HepG2 (cell line): ENCODE results near the gene TACC2. TPM values are rescaled to one million over a fixed set of nuclear protein-coding genes. Genes with fewer than 3 reads are reported as not detected.

Experiments
- GABPA ChIP-seq, 2 experiments: IDR thresholded peaks; 2 replicates each; pipeline ENCODE4 v1.6.1; 2011 to 2016; ENCODE audit warnings: low read depth in 2 of 2, low read length in 1 of 2, missing biosample characterization in 1 of 2, missing genetic modification characterization in 1 of 2
- GMEB1 ChIP-seq: sonication (generic); formaldehyde crosslinking; IDR thresholded peaks from 2 replicates; pipeline ENCODE4 v1.5.1; 2020; ENCODE audit warnings: missing genetic modification reagents, mild to moderate bottlenecking, borderline replicate concordance
- HMG20B ChIP-seq: conservative IDR thresholded peaks from 2 replicates; pipeline ENCODE4 v1.6.1; 2016; ENCODE audit warnings: missing genetic modification reagents, missing compliant biosample characterization
- IRX3 ChIP-seq: sonication (generic); formaldehyde crosslinking; IDR thresholded peaks from 2 replicates; pipeline ENCODE4 v1.8.1; 2023; ENCODE audit warnings: mild to moderate bottlenecking, low read depth, missing genetic modification reagents, borderline replicate concordance
- KMT2A ChIP-seq: sonication (generic); formaldehyde crosslinking; IDR thresholded peaks from 2 replicates; pipeline ENCODE4 v1.4.0; 2020; ENCODE audit warnings: missing genetic modification reagents
- MED13 ChIP-seq: sonication (generic); formaldehyde crosslinking; IDR thresholded peaks from 2 replicates; pipeline ENCODE4 v1.5.0; 2020; ENCODE audit warnings: missing genetic modification reagents
- NCOA5 ChIP-seq: sonication (generic); formaldehyde crosslinking; IDR thresholded peaks from 2 replicates; pipeline ENCODE4 v1.4.0; 2020; ENCODE audit warnings: missing genetic modification reagents
- NFATC3 ChIP-seq: sonication (generic); formaldehyde crosslinking; IDR thresholded peaks from 2 replicates; pipeline ENCODE4 v1.5.1; 2020; ENCODE audit warnings: mild to moderate bottlenecking, missing genetic modification reagents
- NFKB2 ChIP-seq: sonication (generic); formaldehyde crosslinking; IDR thresholded peaks from 2 replicates; pipeline ENCODE4 v1.4.0; 2020; ENCODE audit warnings: missing genetic modification reagents, borderline replicate concordance
- NFRKB ChIP-seq: fragments of 450-650 bp; IDR thresholded peaks from 2 replicates; pipeline ENCODE4 v1.6.1; 2017
- NFYC ChIP-seq: IDR thresholded peaks from 2 replicates; pipeline ENCODE4 v1.6.1; 2016; ENCODE audit warnings: missing genetic modification reagents, missing compliant biosample characterization
- PHB2 ChIP-seq: fragments of 450-650 bp; IDR thresholded peaks from 2 replicates; pipeline ENCODE4 v1.6.1; 2018; ENCODE audit not compliant: partially characterized antibody
- POLR2A ChIP-seq, 2 experiments: IDR thresholded peaks; 2 replicates each; pipeline ENCODE4 v1.6.1; 2011; ENCODE audit warnings: low read depth in 2 of 2, low read length in 2 of 2, mild to moderate bottlenecking in 1 of 2, moderate library complexity in 1 of 2; ENCODE audit not compliant: insufficient read depth in 1 of 2
- RARA ChIP-seq: IDR thresholded peaks from 2 replicates; pipeline ENCODE4 v1.6.1; 2016; ENCODE audit warnings: missing genetic modification reagents, missing compliant biosample characterization
- SMC3 ChIP-seq: IDR thresholded peaks from 2 replicates; pipeline ENCODE4 v1.6.1; 2011; ENCODE audit warnings: low read length, improper control_type of control experiment
- SNRNP70 ChIP-seq: fragments of 200-400 bp; formaldehyde crosslinking; IDR thresholded peaks from 2 replicates; pipeline ENCODE4 v1.6.1; 2017; ENCODE audit warnings: mild to moderate bottlenecking, low read depth, low read length, moderate library complexity
- U2AF2 ChIP-seq: fragments of 200-400 bp; formaldehyde crosslinking; IDR thresholded peaks from 2 replicates; pipeline ENCODE4 v1.6.1; 2017; ENCODE audit warnings: low read depth, mild to moderate bottlenecking, low read length
- ZBTB37 ChIP-seq: sonication (generic); formaldehyde crosslinking; IDR thresholded peaks from 2 replicates; pipeline ENCODE4 v1.4.0; 2020; ENCODE audit warnings: mild to moderate bottlenecking, missing genetic modification reagents
- ZBTB38 ChIP-seq: sonication (generic); formaldehyde crosslinking; IDR thresholded peaks from 2 replicates; pipeline ENCODE4 v1.5.1; 2020; ENCODE audit warnings: mild to moderate bottlenecking, missing genetic modification reagents
- ZBTB8A ChIP-seq: sonication (generic); formaldehyde crosslinking; IDR thresholded peaks from 2 replicates; pipeline ENCODE4 v1.4.0; 2020; ENCODE audit warnings: mild to moderate bottlenecking, low read depth, missing genetic modification reagents, borderline replicate concordance
- ZFAT ChIP-seq: sonication (generic); formaldehyde crosslinking; conservative IDR thresholded peaks from 2 replicates; pipeline ENCODE4 v1.8.1; 2023; ENCODE audit warnings: missing genetic modification reagents, inconsistent platforms
- ZNF138 ChIP-seq: sonication (generic); formaldehyde crosslinking; IDR thresholded peaks from 2 replicates; pipeline ENCODE4 v1.5.0; 2020; ENCODE audit warnings: mild to moderate bottlenecking, low read depth, missing genetic modification reagents
- ZNF205 ChIP-seq: IDR thresholded peaks from 2 replicates; pipeline ENCODE4 v1.6.1; 2018; ENCODE audit warnings: missing biosample characterization, missing genetic modification reagents
- ZNF230 ChIP-seq: sonication (generic); formaldehyde crosslinking; IDR thresholded peaks from 2 replicates; pipeline ENCODE4 v1.4.0; 2020; ENCODE audit warnings: mild to moderate bottlenecking, missing genetic modification reagents
- ZNF451 ChIP-seq: sonication (generic); formaldehyde crosslinking; IDR thresholded peaks from 2 replicates; pipeline ENCODE4 v1.5.0; 2020; ENCODE audit warnings: mild to moderate bottlenecking, missing genetic modification reagents
- ZNF460 ChIP-seq: sonication (generic); formaldehyde crosslinking; IDR thresholded peaks from 2 replicates; pipeline ENCODE4 v1.5.1; 2020; ENCODE audit warnings: missing genetic modification reagents, mild to moderate bottlenecking, borderline replicate concordance
- ZNF616 ChIP-seq: sonication (generic); formaldehyde crosslinking; IDR thresholded peaks from 2 replicates; pipeline ENCODE4 v1.5.0; 2020; ENCODE audit warnings: low read depth, mild to moderate bottlenecking, missing genetic modification reagents
- ZNF629 ChIP-seq: sonication (generic); formaldehyde crosslinking; conservative IDR thresholded peaks from 2 replicates; pipeline ENCODE4 v1.5.0; 2020; ENCODE audit warnings: missing genetic modification reagents
- ZNF792 ChIP-seq: IDR thresholded peaks from 2 replicates; pipeline ENCODE4 v1.6.1; 2016
- ZNF878 ChIP-seq: sonication (generic); formaldehyde crosslinking; IDR thresholded peaks from 2 replicates; pipeline ENCODE4 v1.8.1; 2023; ENCODE audit warnings: mild to moderate bottlenecking, missing genetic modification reagents, moderate library complexity
- ZSCAN31 ChIP-seq: sonication (generic); formaldehyde crosslinking; IDR thresholded peaks from 2 replicates; pipeline ENCODE4 v1.5.0; 2020; ENCODE audit warnings: low read depth, mild to moderate bottlenecking, missing genetic modification reagents
- polyA plus RNA-seq, 8 experiments: library from polyadenylated mRNA; depleted of rRNA in 3 of 8; stranded (reverse) in 7 of 8; unstranded in 1 of 8; fragments of >200 nt; fragmentation: Illumina TruSeq in 4 of 8; extraction: Trizol in 4 of 8; gene quantifications; 2 replicates each; pipeline versions ENCODE4 v1.2.1 to v1.2.3, GENCODE V29; 2011 to 2016; ENCODE audit warnings: low read depth in 4 of 8, missing spikeins in 1 of 8, mixed read lengths in 1 of 8; ENCODE audit not compliant: insufficient read depth in 1 of 8
- total RNA-seq, 5 experiments: library from RNA; depleted of rRNA; stranded (reverse); fragments of >200 nt; fragmentation: Illumina TruSeq; extraction: Trizol; gene quantifications; 2 replicates each; pipeline ENCODE4 v1.2.3, GENCODE V29; 2016; ENCODE audit warnings: low read depth in 1 of 5

Gene TACC2
- total and polyA plus RNA-seq, 2 of the 13 experiments (the other 11 are each of a cell fraction or from before 2014, with no cell fraction given) = 11.8 to 16.0 TPM

- TF ChIP-seq ZBTB37 (CRISPR knock-in tag) = no peak
- TF ChIP-seq MED13 = no peak
- TF ChIP-seq GABPA (IDR thresholded peaks at IDR 0.05; ENCODE audit: low read depth, low read length) = peak; percentile 62
- peak; percentile 67 for TF ChIP-seq GABPA (CRISPR knock-in tag; IDR thresholded peaks at IDR 0.05; ENCODE audit: low read depth)
- peak; percentile 47; the same call in 1 of the 2 replicates for TF ChIP-seq NFKB2 (CRISPR knock-in tag)
- TF ChIP-seq NFATC3 (CRISPR knock-in tag) = no peak
- TF ChIP-seq SNRNP70 = no peak
- TF ChIP-seq ZNF616 (CRISPR knock-in tag) = peak; percentile 54; the same call in 1 of the 2 replicates
- peak; percentile 57; the same call in 1 of the 2 replicates for TF ChIP-seq ZSCAN31
- TF ChIP-seq NFRKB = no peak
- no peak for TF ChIP-seq ZNF451 (CRISPR knock-in tag)
- TF ChIP-seq ZNF460 (CRISPR knock-in tag) = no peak
- no peak for TF ChIP-seq ZFAT (CRISPR knock-in tag)
- no peak; the same call in 1 of the 2 replicates for TF ChIP-seq ZNF138 (CRISPR knock-in tag)
- no peak for TF ChIP-seq PHB2
- peak; percentile 85; the same call in 1 of the 2 replicates for TF ChIP-seq ZBTB38 (CRISPR knock-in tag)
- peak; percentile 52; the same call in 1 of the 2 replicates for TF ChIP-seq ZNF230 (CRISPR knock-in tag)
- TF ChIP-seq POLR2A (IDR thresholded peaks at IDR 0.05; ENCODE audit: insufficient read depth in 1 of 2, low read depth in 2 of 2, low read length in 2 of 2) = peak; percentile 67 to 70; a peak in 3 of 4 replicates
- TF ChIP-seq ZNF878 (CRISPR knock-in tag) = peak; percentile 76; the same call in 1 of the 2 replicates
- peak; percentile 95; the same call in 1 of the 2 replicates for TF ChIP-seq ZBTB8A (CRISPR knock-in tag)
- TF ChIP-seq RARA (CRISPR knock-in tag) = peak; percentile 12; the same call in 1 of the 2 replicates
- no peak for TF ChIP-seq NCOA5
- peak; percentile 89 for TF ChIP-seq KMT2A (CRISPR knock-in tag)
- TF ChIP-seq U2AF2 = no peak
- peak; percentile 59 for TF ChIP-seq GMEB1 (CRISPR knock-in tag)
- TF ChIP-seq ZNF629 (CRISPR knock-in tag) = peak; percentile 52; the same call in 1 of the 2 replicates
- no peak for TF ChIP-seq ZNF205
- TF ChIP-seq HMG20B (CRISPR knock-in tag) = no peak
- TF ChIP-seq SMC3 = no peak
- 0 out of 2 replicates have a peak, but pooled peaks have one; percentile 22 for TF ChIP-seq IRX3
- no peak for TF ChIP-seq NFYC (CRISPR knock-in tag)
- no peak for TF ChIP-seq ZNF792 (CRISPR knock-in tag)
Observed at GRCh38 chr10:121974535-121975294, 14.2 kb upstream of the TACC2 start, which contains the start of gene NSMCE4A (continued).
